Activated B cell treated with CpG ODN at 0.5 μM for 24 hours (primary cell): ENCODE measurements around the gene HPSE2. TPM values are rescaled to one million over a fixed set of nuclear protein-coding genes. Genes with fewer than 3 reads are reported as not detected.
"Not testable (repeated sequence)": the region's sequence is repeated elsewhere in the genome, so short reads cannot be mapped to it uniquely, and the experiment has no call there.

Source experiments
- ATAC-seq: fragments of 200-7000 bp; cut with Tn5 transposase; one replicate; pipeline ENCODE4 v1.10.0; 2021; ENCODE audit warnings: low read depth, mild to moderate bottlenecking, moderate library complexity
- CTCF ChIA-PET: fragments of 350-600 bp; sonication (Branson Sonifier 250); formaldehyde crosslinking; loops from one replicate; lab custom pipeline; 2021; ENCODE audit warnings: antibody characterized with exemption; lab: Charles Lee
- POLR2A ChIA-PET: fragments of 350-600 bp; sonication (Branson Sonifier 250); formaldehyde crosslinking; loops from one replicate; lab custom pipeline; 2021; ENCODE audit warnings: antibody characterized with exemption; lab: Charles Lee
- DNase-seq: peaks from one replicate; pipeline ENCODE4 v3.0.0; 2022
- H3K27ac Mint-ChIP-seq: one replicate; pipeline ENCODE4 v1.8.0; 2020; ENCODE audit warnings: mixed read lengths
- H3K27me3 Mint-ChIP-seq: one replicate; pipeline ENCODE4 v1.8.0; 2021; ENCODE audit warnings: mixed read lengths
- H3K36me3 Mint-ChIP-seq: one replicate; pipeline ENCODE4 v1.8.0; 2021; ENCODE audit warnings: low read depth, mixed read lengths
- H3K4me1 Mint-ChIP-seq: one replicate; pipeline ENCODE4 v1.8.0; 2021; ENCODE audit warnings: mixed read lengths
- H3K4me3 Mint-ChIP-seq: one replicate; pipeline ENCODE4 v1.8.0; 2020; ENCODE audit warnings: mild to moderate bottlenecking, mixed read lengths
- H3K9me3 Mint-ChIP-seq: one replicate; pipeline ENCODE4 v1.8.0; 2020; ENCODE audit warnings: mixed read lengths
- CTCF ChIP-seq: fragments of 200-600 bp; IDR thresholded peaks from one replicate; pipeline ENCODE4 v1.8.0; 2022; ENCODE audit warnings: antibody characterized with exemption, mild to moderate bottlenecking
- intact Hi-C: fragments of 100-400 bp; cut with micrococcal nuclease; formaldehyde crosslinking; loops from one replicate; pipeline ENCODE4 v1.15.1; 2024
- total RNA-seq: library from RNA; stranded (reverse); gene quantifications from 2 replicates; pipeline ENCODE4 v1.2.3, GENCODE V29; 2022

Gene HPSE2
- total RNA-seq, 1 donor from 2014 or later = not detected

GRCh38 chr10:98563811-98564210 lies 671.8 kb downstream of the HPSE2 start:
- POLR2A ChIA-PET = no interaction called here
- no peaks in the 10 kb centered on the region for H3K9me3 Mint-ChIP-seq
- no peak for DNase-seq
- H3K4me1 Mint-ChIP-seq = no peaks in the 10 kb centered on the region
- no peak overlapping the region for H3K27ac Mint-ChIP-seq
- CTCF ChIA-PET = no interaction called here
- TF ChIP-seq CTCF = no peak
- H3K27me3 Mint-ChIP-seq = peaks cover 3% of the 10 kb centered on the region
- no peak overlapping the region for H3K4me3 Mint-ChIP-seq
- ATAC-seq = no peak
- no peaks in the 10 kb centered on the region for H3K36me3 Mint-ChIP-seq
- intact Hi-C loops = no loop called here

GRCh38 chr10:98560565-98560964 lies 675.1 kb downstream of the HPSE2 start:
- ChIA-PET POLR2A (no interaction called here), CTCF (no interaction called here)
- Mint-ChIP-seq H3K36me3 (no peaks in the 10 kb centered on the region), H3K27ac (no peak overlapping the region), H3K4me1 (no peaks in the 10 kb centered on the region), H3K4me3 (no peak overlapping the region), H3K27me3 (peaks cover 2% of the 10 kb centered on the region), H3K9me3 (no peaks in the 10 kb centered on the region)
- DNase-seq = no peak
- TF ChIP-seq CTCF = no peak
- intact Hi-C loops = no loop called here
- ATAC-seq = no peak

- no peaks in the 10 kb centered on the region for H3K9me3 Mint-ChIP-seq
These were observed 679.6 kb downstream of the HPSE2 start for GRCh38 chr10:98556061-98556460.

GRCh38 chr10:98555021-98555619 lies 680.5 kb downstream of the HPSE2 start:
- no peak for ATAC-seq

More at GRCh38 chr10:98556061-98556460, 679.6 kb downstream of the HPSE2 start:
- DNase-seq (no peak), ATAC-seq (no peak)
- Mint-ChIP-seq H3K27ac (no peak overlapping the region), H3K36me3 (no peaks in the 10 kb centered on the region), H3K27me3 (peaks cover 5% of the 10 kb centered on the region), H3K4me1 (no peaks in the 10 kb centered on the region), H3K4me3 (no peak overlapping the region)
- ChIA-PET CTCF (no interaction called here), POLR2A (no interaction called here)
- TF ChIP-seq CTCF = no peak
- intact Hi-C loops = no loop called here

GRCh38 chr10:98541561-98541960 lies 694.1 kb downstream of the HPSE2 start:
- H3K4me3 Mint-ChIP-seq, DNase-seq, H3K36me3 Mint-ChIP-seq, ATAC-seq, H3K27ac Mint-ChIP-seq, H3K4me1 Mint-ChIP-seq, CTCF ChIA-PET, H3K9me3 Mint-ChIP-seq, POLR2A ChIA-PET, intact Hi-C loops: not testable (repeated sequence)
- peaks cover 19% of the 10 kb centered on the region for H3K27me3 Mint-ChIP-seq

More at GRCh38 chr10:98555021-98555619, 680.5 kb downstream of the HPSE2 start:
- Mint-ChIP-seq H3K4me1 (no peaks in the 10 kb centered on the region), H3K27me3 (peaks cover 5% of the 10 kb centered on the region), H3K9me3 (no peaks in the 10 kb centered on the region), H3K4me3 (no peak overlapping the region), H3K36me3 (no peaks in the 10 kb centered on the region), H3K27ac (no peak overlapping the region)
- DNase-seq = no peak
- POLR2A ChIA-PET = no interaction called here
- intact Hi-C loops = no loop called here
- no peak for TF ChIP-seq CTCF
- CTCF ChIA-PET = no interaction called here

GRCh38 chr10:98539578-98539977 lies 696.1 kb downstream of the HPSE2 start:
- no peak for ATAC-seq
- no peaks in the 10 kb centered on the region for H3K4me1 Mint-ChIP-seq
- peaks cover 19% of the 10 kb centered on the region for H3K27me3 Mint-ChIP-seq
- CTCF ChIA-PET = no interaction called here
- H3K36me3 Mint-ChIP-seq = no peaks in the 10 kb centered on the region
- H3K9me3 Mint-ChIP-seq = no peaks in the 10 kb centered on the region
- intact Hi-C loops = no loop called here
- DNase-seq = no peak
- H3K27ac Mint-ChIP-seq = no peak overlapping the region
- TF ChIP-seq CTCF = no peak
- POLR2A ChIA-PET = no interaction called here
- H3K4me3 Mint-ChIP-seq = no peak overlapping the region
